ENCODE measurements around the gene ALAS1. TPM values are rescaled to one million over a fixed set of nuclear protein-coding genes. Genes with fewer than 3 reads are reported as not detected.

Gene ALAS1
- polyA plus RNA-seq, 1 donor: 46.7 TPM

DNA sequence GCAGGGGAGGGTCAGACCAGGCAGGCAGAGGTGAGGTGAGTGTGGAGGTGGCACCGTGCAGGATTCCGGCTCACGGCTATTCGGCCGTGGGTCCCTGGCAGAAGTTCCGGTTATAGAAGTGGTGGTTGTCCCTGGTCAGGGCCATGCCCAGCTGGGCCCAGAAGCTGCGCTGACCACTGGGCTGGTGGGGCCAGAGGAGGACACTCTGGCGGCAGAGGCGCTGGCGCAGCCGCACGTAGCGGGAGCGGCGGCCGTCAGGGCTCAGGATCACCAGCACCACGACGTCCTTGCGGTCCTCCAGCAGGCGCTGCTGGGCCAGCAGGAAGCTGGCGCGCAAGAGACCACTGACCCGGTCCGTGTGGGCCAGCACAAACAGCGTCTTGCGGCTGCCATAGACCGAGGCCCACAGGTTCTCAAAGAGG is 23.2 kb downstream of the ALAS1 start:
- no peak for DNase-seq

DNA sequence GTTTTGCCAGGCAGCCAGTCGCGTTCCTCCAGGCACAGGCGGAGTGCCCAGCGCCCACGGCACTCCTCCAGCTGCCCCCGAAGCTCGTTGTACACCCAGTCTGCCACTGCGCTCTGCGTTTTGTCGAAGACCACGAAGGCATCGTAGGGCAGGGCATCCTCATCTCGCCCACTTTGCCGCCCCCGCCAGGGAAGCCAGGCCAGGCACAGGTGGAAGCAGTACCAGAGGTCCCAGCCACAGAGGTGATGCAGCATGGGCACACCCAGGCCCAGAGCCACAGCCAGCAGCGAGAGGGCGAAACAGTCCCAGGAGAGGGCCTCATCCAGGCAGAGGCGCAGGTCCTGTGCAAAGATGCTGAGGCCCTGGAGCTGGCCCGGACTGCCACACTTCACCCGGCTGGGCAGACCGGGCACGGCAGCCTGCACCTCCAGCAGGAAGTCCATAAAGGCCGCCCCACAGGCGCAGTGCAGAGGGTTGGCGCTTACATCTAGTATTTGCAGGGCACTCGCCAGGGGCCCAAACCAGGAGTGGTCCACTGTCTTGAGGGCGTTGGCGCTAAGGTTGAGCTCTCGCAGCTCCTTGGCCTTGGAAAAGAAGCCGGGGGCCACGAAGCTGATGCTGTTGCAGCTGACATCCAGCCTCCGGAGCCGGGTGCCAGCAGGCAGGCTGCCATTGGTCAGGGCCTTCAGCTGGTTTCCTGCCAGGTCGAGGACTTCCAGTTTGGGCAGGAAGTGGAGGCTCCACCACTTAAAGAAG is 23.8 kb downstream of the ALAS1 start:
- no peak for DNase-seq

DNA sequence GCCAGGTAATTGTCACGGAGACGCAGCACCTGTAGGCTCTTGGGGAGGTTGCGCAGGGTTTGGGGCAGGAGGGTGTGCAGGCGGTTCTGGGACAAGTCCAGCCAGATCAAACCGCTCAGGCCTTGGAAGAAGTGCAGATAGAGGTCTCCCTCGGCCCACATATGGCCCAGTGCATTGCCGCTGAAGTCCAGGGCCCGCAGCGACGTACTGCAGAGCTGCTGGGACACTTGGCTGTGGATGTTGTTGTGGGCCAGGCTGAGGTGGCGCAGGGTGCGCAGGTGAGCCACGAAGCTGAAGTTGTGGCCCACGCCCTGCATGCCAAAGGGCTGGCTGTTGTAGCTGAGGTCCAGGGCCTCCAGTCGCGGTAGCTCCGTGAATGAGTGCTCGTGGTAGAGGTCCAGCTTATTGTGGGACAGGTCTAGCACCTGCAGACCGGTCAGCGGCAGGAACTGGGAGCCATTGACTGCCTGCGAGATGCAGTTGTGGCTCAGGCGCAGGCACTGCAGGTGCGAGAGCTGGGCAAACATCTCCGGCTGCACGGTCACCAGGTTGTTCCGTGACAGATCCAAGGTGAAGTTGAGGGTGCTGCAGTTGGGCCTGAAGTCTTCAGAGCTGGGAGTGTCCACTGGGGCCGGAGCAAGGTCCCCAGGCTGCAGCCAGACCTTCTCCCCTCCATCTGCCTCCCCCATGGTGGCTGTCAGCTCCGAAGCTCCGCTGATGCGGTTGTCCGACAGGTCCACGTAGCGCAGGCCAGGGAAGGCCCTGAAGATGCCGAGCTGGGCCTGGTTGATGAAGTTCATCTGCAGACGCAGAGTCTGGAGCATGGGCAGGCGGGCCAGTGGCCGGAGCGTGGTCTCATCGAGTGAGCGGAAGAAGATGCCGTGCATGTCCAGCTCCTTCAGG is 24.6 kb downstream of the ALAS1 start:
- no peak for DNase-seq

DNA sequence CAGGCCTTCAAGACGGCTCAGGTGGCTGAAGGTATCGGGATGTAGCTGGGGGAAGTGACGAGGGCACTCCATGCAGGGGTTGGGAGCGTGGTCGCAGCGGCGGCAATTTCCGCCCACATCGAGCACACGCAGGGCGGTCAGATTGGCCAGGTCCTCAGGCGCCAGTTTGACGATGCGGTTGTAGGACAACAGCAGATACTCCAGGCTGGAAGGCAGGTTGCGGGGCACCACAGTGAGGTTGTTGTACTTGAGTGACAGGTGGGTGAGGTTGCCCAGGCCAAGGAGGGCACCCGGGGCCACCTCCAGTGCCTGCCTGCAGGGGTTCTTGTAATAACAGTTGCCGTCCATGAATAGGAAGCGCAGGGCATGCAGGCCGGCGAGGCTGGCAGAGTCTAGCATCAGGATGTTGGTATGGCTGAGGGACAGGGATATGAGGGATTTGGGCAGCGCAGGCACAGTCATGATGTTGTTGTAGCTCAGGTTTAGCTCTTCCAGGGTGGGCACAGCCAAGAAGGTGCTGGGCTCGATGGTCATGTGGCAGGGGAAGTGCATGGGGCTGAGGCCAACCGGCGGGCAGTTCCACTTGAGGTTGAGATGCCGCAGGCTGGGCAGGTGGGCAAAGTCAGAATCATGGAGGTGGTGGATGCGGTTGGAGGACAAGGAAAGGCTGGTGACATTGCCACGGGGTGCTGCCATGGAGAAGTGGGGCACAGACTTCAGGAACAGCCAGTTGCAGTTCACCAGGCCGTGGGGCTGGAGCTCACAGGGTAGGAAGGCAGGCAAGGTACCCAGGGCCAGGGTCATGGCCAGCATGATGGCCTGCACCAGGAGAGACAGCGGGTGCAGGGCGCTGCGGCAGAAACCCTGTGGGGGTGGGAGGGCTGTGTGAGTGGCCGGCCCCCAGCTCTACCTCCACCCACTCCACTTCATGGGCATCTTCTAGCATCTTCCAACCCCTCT is 25.8 kb downstream of the ALAS1 start:
- DNase-seq: no peak

DNA sequence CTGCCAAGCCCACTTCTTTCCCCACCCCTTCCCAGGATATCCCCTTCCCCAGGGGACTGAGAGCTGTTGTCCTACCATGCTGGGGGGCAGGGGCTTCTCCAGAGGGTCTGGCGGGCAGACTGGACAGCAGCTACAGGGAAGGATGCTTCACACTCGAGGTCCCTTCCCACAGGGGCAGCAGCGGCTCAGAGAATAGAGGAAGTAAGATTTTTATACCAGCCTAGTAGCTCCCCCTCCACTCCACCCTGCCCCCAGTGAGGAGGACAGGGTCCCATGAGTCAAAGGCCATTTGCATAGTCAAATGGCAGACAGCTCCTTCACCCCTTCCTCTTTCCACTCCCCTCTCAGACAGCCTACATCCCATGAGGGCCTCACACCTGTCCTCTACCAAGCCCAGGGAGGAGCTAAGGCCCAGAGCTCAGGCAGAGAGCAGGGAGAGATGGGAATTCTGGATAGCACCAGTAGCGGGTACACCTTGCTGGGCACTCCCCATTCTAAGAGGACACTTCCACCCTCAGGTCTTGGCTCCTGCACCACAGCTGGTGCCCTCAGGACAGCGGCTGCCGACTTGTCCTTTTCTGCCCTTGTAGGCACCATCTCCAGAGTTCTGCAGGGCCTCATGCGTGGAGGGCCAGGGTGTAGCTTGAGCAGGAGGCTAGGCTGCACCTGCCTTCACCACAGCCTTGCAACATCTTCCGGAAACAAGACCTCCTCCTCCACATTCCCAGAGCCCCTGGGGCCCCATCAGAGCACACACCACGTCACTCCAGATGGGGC is 27.7 kb downstream of the ALAS1 start, which contains the start of gene TLR9:
TLR9 (minus strand) TSS at position 194 of the 777 bp plus-strand sequence; CDS start at position 78, 116 bp downstream.
- DNase-seq: no peak

DNA sequence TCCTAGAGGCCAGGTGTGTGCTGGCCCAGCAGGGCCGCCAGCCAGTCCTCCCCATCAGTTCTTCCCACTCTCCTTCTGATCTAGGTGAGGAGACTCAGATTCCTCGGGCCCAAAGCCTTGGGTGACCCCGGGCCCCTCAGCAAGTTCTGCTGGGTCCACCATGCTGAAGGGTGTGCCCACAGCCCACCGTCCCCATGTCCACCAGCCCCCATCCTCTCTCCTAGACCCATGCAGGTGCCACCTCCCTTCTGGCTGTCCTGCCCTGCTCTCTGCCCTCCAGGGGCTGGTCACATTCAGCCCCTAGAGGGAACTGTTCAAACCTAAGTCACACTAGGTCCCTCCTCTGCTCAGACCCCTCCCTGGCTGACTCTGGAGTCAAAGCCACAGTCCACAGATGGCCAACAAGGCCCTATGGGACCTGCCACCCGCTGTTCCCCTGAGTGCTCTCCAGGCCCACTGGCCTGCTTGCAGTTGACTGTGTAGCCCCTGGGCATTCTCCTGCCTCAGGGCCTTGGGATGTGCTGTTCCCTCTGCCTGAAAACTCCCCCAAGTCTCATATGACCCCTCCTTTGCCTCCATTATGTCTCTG is 28.4 kb downstream of the ALAS1 start:
- no peak for DNase-seq

DNA sequence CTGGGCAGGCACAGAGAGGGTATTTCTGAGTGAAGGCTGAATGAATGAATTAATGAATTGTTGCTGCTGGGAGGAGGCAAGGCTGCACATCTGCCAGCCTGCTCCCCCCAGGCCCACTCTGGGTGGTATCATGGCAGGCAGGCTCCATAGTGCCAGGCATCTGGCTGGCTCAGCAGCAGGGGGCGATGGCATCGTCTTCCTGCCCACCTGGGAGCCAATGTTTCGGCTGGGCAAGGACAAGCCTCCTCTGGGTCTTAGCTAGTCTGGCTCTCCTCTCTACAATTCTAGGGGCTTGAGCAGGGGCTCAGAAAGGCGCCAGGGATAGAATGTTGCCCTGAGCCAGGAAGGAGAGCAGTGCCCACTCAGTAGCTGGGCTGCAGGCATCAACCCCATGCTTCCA is 29.2 kb downstream of the ALAS1 start:
- DNase-seq: no peak

DNA sequence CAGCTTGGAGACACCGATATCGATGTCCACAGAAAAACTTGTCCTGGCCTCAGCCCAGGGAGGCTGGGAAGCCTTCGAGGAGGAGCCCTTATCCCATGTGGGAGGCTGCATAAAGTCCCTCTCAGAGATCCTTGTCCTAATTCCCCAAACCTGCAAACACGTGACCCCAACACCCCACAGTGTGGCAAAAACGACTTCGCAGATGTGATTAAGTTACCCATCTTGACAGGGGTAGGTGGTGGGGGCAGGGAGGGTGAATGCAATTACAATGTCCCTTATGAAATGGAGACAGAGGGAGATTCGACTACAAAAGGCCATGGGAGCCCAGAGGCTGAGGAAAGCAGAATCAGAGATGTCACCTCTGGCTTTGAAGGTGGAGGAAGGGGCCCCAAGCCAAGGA is 29.8 kb downstream of the ALAS1 start:
- DNase-seq: no peak

DNA sequence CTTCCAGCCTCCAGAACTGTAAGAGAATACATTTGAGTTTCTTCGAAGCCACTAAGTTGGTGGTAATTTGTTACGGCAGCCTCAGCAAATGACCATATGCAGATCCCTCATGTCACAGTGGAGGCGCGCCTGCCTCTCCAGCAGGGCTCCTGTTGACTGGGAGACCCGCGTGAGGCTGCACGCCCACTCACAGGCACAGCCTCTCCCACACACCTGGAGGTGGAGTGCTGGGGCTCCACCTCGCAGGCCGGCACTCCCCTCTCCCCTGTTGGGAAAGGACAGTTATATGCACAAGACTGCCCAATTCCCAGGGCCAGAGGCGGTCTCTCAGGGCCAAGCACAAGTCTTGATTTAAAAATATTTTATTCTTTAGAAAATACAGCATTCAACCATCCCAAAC is 30.3 kb downstream of the ALAS1 start:
- DNase-seq: no peak

DNA sequence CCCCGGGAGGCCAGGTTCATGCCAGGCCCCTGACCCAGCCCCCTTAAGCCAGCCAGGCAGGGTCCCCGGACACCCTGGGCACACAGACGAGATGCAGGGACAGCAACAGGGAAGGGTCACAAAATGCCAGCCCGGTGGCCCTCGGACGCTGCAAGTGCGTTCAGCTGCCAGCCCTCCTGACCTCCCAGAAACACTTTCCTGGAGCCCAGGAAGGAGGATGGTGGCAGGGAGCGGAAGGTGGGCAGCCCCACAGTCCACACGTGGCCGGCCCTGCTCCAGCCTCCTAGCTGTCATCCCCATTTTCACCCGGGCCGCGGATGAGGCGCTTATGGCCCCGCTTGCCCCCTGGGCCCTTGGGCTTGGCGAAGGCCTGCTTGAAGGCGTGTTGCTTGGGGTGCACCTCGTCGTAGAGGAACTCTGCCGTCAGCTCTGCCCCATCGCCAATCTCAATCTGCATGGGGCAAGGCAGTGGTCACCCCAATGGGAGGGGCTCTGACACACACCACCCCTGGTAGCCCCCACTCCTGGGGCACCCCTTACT is 30.9 kb downstream of the ALAS1 start:
- no peak for DNase-seq

DNA sequence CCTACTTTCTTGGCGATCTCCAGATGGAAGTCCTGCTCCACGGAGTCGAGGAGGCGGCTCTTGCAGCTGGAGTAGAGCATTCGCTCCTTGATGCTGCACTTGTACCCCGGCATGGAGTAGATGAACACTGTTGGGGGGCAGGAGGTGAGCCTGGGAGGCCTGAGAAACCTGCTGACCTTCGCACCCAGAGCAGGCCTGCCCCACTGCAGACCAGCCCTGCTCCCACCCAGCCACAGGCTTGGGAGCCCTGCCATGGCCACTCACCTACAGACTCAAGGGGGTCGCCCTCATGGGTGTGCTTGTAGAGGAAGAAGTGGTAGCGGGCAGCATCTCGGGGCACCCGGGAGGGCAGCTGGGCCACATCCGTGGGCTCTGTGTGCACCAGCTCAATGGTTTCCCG is 31.7 kb downstream of the ALAS1 start:
- no peak for DNase-seq

DNA sequence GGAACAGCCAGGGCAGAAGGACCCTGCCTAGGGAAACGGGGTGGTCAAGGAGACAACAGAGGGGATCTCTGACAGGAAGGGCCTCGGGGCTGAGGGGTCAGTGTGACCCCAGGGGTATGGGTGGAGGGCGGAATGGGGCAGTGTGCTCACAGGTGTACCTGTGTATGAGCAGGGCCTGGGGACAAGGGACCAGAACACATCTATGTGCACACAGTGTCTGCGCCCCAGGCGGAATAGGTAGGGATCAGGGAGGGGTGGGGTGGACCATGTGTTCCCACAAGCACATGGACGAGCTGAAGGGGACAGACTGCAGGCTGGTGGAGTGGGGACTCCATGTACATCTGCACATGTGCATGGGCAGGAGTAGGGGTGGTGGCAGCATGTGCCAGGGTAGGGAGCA is 32.5 kb downstream of the ALAS1 start:
- no peak for DNase-seq

DNA sequence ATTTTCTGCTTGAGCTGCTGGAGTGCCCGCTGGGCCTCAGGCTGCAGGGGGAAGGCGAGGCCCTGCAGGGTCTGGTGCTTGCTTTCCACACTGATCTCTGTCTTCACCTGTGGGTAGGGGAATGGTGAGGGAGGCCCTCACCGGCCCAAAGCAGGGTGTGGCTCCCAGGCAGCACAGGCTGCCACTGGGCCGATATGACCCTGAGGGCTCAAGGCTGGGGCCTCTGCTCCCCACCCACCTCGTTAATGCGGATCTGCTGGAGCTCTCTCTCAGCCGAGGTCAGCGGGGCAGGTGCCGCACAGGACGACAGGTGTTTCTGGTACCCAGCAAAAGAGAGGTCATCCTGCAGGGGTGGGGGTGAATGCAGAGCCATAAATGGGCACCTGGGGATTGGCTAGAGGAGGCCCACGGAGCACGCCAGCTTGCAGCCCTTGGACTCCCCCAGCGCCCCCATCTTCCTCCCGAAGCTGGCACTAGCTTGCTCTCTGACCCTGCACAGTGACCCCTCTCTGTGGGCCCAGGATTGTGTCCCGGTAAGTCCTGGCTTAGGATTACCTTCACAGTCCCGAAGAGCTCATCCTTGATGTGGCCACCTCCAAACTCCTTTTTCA is 33.0 kb downstream of the ALAS1 start:
- no peak for DNase-seq

DNA sequence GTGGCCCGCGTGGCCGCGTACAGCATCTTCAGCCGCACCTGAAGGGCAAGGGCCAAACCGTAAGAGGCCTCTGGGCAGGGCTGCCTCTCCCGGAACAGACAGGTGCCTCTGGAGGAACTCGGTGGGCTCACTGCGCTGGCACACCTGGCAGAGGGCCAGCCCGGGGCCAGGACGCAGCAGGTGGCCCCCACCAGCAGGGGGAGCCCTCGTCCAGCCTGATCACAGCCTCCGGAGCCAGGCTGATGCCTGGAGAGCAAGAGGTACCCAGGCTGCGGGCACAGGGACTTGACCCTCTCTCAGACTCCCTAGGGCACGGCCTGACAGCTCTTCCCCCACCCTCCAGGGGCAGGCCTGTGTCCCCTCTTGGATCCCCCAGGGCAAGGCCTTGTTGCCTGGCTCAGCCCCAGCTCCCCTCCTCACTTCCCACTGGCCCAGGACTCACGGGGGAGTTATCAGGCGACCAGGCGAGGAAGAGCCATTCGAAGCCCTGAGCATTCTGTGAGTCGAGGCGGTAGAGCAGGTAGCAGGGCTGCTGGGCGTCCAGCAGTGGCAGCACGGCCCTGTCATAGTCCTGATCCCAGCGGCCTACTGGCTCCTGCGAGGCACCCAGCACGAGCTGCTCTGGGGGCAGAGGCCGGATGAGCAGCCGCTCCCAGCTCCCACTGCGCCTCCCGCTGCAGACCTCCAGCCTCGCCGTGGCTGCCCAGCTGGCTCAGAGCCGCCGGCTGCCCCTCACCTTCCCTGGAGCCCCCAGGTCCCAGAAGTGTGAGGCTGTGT is 33.7 kb downstream of the ALAS1 start:
- DNase-seq: no peak

DNA sequence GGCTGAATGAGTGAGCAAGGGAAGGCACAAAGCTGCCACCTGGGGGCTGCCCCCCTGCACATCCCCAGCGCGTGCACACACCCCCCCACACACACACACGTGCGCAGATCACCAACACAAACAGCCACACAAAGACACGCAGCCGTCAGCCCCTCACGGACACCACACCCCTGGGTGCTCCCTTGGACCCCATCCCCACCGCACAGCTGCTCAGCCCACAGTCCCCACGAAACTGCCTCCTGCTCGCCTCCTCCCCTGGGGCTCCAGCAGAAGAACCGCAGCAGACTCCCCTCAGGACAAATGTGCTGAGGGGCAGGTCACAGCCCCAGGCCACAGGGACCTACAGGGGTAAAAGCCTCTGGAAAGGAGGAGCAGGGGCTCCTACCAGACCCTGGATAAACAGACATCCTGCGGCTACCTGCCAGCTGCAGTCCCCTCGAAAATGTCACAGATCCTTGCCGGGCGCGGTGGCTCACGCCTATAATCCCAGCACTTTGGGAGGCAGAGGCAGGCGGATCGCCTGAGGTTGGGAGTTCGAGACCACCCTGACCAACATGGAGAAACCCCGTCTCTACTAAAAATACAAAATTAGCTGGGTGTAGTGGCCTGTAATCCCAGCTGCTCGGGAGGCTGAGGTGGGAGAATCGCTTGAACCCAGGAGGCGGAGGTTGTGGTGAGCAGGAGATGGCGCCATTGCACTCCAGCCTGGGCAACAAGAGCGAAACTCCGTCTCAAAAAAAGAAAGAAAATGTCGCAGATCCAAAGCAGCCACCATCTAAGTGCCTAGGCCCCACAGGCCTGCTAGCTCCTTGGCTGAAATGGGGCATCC is 34.5 kb downstream of the ALAS1 start:
- DNase-seq: no peak

DNA sequence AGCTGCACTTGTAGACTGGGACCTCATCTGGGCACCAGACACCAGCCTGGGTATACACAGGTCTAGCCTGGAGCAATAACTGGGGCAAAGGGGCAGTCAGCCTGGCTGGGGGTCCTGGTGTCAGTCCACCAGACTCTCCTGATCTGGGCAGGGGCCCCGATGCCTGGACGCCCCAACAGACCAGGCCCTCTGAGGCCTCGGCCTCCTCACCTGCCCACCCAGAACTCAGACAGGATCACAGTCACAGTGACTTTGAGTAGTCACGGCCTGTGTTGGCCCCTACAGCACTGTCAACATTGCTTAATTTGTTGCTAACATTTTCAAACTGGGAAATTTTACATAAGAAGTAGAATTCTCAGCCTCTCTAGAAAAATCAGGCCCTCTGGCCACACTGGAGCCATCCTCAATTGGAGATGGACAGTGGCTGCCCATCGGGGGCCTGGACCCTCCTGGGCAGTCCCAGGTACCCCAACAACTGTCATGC is 35.2 kb downstream of the ALAS1 start:
- no peak for DNase-seq

DNA sequence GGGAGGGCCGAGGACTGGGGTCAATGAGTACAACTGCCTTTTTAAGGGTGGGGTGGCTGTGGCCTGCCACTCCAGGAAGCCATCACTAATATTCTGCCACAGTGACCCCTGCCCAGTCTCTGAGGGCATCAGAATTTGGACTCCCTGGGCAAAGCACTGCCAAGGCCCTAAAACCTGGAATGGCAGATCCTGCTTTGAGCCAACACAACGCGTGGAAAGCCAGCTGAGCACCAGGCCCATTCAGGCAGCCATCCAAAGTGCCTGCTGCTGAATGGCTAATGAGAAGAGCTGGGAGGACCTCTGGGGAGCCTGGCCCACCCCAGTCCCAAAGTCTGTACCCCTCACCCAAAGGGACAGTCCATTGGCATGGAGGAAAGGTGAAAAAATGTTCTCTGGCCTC is 36.0 kb downstream of the ALAS1 start:
- no peak for DNase-seq
